IPS DF 6.9 (cell line): ENCODE results near the gene SGMS1.
A peak's percentile ranks its signal among the peaks of the same experiment; 100 is the strongest.
"Not testable (repeated sequence)": the region's sequence is repeated elsewhere in the genome, so short reads cannot be mapped to it uniquely, and the experiment has no call there.

ENCODE experiments used
- DNase-seq: peaks from one replicate; pipeline ENCODE4 v3.0.0-alpha.2; 2013; ENCODE audit warnings: low read depth, low spot score
- H3K27ac ChIP-seq: one replicate; pipeline ENCODE4 v1.5.1; 2013; ENCODE audit warnings: low read length, control low read depth
- H3K27me3 ChIP-seq: 2 replicates; pipeline ENCODE4 v1.6.1; 2013; ENCODE audit warnings: mild to moderate bottlenecking, low read length; ENCODE audit not compliant: control insufficient read depth, insufficient read depth
- H3K36me3 ChIP-seq: 2 replicates; pipeline ENCODE4 v1.6.1; 2013; ENCODE audit warnings: low read length; ENCODE audit not compliant: control insufficient read depth, insufficient read depth
- H3K4me1 ChIP-seq: 2 replicates; pipeline ENCODE4 v1.6.1; 2013; ENCODE audit warnings: low read length; ENCODE audit not compliant: control insufficient read depth, insufficient read depth
- H3K4me3 ChIP-seq: 2 replicates; pipeline ENCODE4 v1.5.1; 2013; ENCODE audit warnings: mild to moderate bottlenecking, low read length
- H3K9me3 ChIP-seq: 2 replicates; pipeline ENCODE4 v1.6.1; 2013; ENCODE audit warnings: low read length, inconsistent platforms; ENCODE audit not compliant: control insufficient read depth, insufficient read depth
- WGBS: extraction: QIAGEN DNeasy Blood & Tissue Kit; methylation state at CpG from one replicate; pipeline ENCODE4 v1.1.7; 2013; ENCODE audit warnings: mixed read lengths, missing lambda C conversion rate; ENCODE audit not compliant: insufficient read length, insufficient coverage; 5-methylcytosine and 5-hydroxymethylcytosine counted together

Gene SGMS1

DNA sequence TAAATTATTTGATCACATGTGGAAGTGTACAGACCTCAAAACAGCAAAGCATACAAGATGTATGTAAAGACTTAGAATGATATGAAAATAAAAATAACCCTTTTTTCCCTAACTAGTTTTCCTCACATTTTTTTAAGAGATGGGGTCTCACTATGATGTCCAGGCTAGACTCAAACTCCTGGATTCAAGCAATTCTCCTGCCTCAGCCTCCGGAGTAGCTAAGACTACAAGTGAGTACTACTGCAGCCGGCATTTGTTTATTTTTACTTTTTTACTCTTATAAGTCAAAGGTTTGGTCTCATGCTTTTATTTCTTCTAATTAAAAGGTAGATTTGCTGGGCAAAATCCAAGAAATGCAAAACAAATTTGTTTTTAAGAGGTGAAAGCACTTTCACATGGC is 248.0 kb downstream of the SGMS1 start:
- no peak for DNase-seq
- no peaks in the 10 kb centered on the region for H3K27me3 ChIP-seq
- no peaks in the 10 kb centered on the region for H3K4me1 ChIP-seq
- H3K4me3 ChIP-seq: no peak overlapping the region
- peaks cover 2% of the 10 kb centered on the region; the same call in 1 of the 2 replicates for H3K36me3 ChIP-seq
- H3K9me3 ChIP-seq: no peaks in the 10 kb centered on the region
- no CpG with 5 or more reads among the region's 2 CpGs for WGBS
- no peak overlapping the region for H3K27ac ChIP-seq

DNA sequence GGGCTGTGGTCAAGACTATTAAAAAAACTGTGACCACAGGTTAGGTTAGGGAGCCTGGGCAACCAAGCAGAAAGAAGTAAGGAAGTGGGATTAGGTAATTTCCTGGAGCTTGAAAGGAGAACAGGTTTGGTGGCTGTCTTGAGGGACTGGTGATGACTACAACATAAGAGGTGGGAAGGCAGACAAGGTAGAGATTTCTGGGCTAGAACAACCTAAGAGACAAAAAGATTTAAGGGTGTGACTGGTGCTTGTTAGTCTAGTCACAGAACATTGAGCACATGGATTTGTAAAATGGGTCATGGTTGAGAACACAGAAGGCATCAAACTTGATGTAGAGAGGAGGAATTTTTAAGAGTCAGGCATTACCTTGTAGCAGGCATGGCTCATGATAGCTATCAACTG is 248.7 kb downstream of the SGMS1 start:
- Histone ChIP-seq H3K27me3 (no peaks in the 10 kb centered on the region), H3K27ac (no peak overlapping the region), H3K4me1 (no peaks in the 10 kb centered on the region), H3K9me3 (no peaks in the 10 kb centered on the region), H3K36me3 (peaks cover 2% of the 10 kb centered on the region; the same call in 1 of the 2 replicates), H3K4me3 (no peak overlapping the region)
- DNase-seq: no peak

DNA sequence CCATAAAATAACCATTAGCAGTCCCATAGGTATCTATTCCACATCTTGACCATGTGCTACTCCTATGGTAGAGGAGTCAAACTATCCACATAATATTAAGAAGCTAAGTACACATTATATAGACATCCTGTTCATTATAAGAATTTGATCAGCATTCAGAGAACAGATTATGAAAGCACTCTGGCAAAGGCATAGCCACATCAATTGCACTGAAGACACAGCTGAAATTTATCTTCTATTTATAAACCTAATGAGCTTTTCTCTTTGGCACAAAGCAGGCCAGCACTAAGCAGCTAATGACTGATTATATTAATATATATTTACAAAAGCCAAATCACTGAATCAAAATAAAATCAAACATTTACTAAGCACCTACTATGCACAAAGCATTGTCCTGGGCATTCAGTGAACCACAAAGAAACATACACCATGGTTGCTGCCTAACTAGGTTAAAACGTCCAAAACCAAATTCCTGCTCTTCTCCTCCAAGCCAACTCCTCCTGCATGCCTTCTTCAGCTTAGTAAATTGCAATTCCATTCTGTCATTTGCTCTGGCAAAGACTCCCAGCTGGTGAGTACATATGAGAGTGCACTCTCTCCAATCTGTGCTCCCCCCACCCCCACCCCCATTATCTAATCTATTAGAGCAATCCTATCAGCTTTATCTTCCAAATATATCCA is 249.8 kb downstream of the SGMS1 start:
- no peak for DNase-seq

DNA sequence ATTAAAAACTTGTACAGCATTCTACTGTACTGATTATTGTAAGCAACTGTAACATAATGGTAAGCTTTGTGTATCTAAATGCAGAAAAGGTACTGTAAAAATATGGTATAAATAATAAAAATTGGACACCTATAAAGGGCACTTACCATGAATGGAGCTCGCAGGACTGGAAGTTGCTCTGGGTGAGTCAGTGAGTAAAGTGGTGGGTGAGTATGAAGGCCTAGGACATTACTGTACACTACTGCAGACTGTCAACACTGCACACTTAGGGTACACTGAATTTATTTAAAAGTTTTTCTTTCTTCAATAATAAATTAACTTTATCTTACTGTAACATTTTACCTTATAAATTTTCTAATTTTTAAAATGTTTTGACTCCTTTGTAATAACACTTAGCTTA is 253.8 kb downstream of the SGMS1 start:
- Histone ChIP-seq H3K9me3 (no peaks in the 10 kb centered on the region), H3K27ac (no peak overlapping the region), H3K36me3 (no peaks in the 10 kb centered on the region), H3K4me3 (no peak overlapping the region), H3K4me1 (no peaks in the 10 kb centered on the region), H3K27me3 (no peaks in the 10 kb centered on the region)
- WGBS: no CpG with 5 or more reads among the region's 1 CpG
- no peak for DNase-seq

More for the DNA sequence above, 249.8 kb downstream of the SGMS1 start:
- Histone ChIP-seq H3K9me3 (no peaks in the 10 kb centered on the region), H3K36me3 (peaks cover 2% of the 10 kb centered on the region; the same call in 1 of the 2 replicates), H3K27me3 (no peaks in the 10 kb centered on the region), H3K4me3 (no peak overlapping the region), H3K27ac (no peak overlapping the region), H3K4me1 (no peaks in the 10 kb centered on the region)
- no CpG with 5 or more reads among the region's 1 CpG for WGBS

GRCh38 chr10:50367732-50368131 is 256.0 kb downstream of the SGMS1 start:
- peak; percentile 29 for DNase-seq
- WGBS: no CpG with 5 or more reads among the region's 1 CpG
- Histone ChIP-seq H3K27ac (no peak overlapping the region), H3K27me3 (no peaks in the 10 kb centered on the region), H3K4me1 (no peaks in the 10 kb centered on the region), H3K4me3 (no peak overlapping the region), H3K9me3 (no peaks in the 10 kb centered on the region), H3K36me3 (no peaks in the 10 kb centered on the region)

DNA sequence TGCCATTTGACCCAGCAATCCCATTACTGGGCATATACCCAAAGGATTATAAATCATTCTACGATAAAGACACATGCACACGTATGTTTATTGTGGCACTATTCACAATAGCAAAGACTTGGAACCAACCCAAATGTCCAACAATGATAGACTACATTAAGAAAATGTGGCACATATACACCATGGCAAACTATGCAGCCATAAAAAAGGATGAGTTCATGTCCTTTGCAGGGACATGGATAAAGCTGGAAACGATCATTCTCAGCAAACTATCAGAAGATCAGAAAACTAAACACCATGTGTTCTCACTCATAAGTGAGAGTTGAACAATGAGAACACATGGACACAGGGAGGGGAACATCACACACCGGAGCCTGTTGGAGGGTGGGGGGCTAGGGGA is 257.3 kb downstream of the SGMS1 start:
- DNase-seq, H3K27me3 ChIP-seq, H3K4me3 ChIP-seq, H3K4me1 ChIP-seq, H3K9me3 ChIP-seq, H3K27ac ChIP-seq, H3K36me3 ChIP-seq: not testable (repeated sequence)
- no CpG with 5 or more reads among the region's 4 CpGs for WGBS

DNA sequence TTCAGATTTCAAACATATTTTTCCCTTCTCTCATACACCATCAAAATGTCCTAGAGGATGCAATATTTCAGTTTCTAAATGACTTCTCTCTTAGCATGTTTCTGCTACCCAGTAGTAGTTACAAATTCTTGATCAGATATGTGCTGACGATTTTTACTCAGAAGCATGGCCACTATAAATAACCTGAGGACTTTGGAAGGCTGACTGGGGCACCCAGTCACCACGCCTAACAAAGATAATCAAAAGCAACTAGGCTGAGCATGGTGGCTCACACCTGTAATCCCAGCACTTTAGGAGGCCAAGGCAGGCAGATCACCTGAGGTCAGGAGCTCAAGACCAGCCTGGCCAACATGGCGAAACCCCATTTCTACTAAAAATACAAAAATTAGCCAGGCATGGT is 259.0 kb downstream of the SGMS1 start:
- WGBS: no CpG with 5 or more reads among the region's 3 CpGs

GRCh38 chr10:50362547-50363125 is 261.1 kb downstream of the SGMS1 start:
- no peak for DNase-seq
- Histone ChIP-seq H3K36me3 (no peaks in the 10 kb centered on the region), H3K27ac (no peak overlapping the region), H3K9me3 (no peaks in the 10 kb centered on the region), H3K27me3 (no peaks in the 10 kb centered on the region), H3K4me1 (no peaks in the 10 kb centered on the region; the same call in 1 of the 2 replicates), H3K4me3 (no peak overlapping the region)
- no CpG with 5 or more reads among the region's 2 CpGs for WGBS

More for the DNA sequence above, 259.0 kb downstream of the SGMS1 start:
- H3K36me3 ChIP-seq, H3K9me3 ChIP-seq, H3K4me1 ChIP-seq, H3K27ac ChIP-seq, H3K27me3 ChIP-seq, H3K4me3 ChIP-seq, DNase-seq: not testable (repeated sequence)

GRCh38 chr10:50361946-50362345 is 261.8 kb downstream of the SGMS1 start:
- no peak overlapping the region for H3K4me3 ChIP-seq
- no CpG with 5 or more reads among the region's 1 CpG for WGBS
- no peaks in the 10 kb centered on the region for H3K36me3 ChIP-seq
- no peaks in the 10 kb centered on the region; the same call in 1 of the 2 replicates for H3K4me1 ChIP-seq
- no peak for DNase-seq
- no peak overlapping the region for H3K27ac ChIP-seq
- H3K27me3 ChIP-seq: no peaks in the 10 kb centered on the region
- no peaks in the 10 kb centered on the region for H3K9me3 ChIP-seq

GRCh38 chr10:50360077-50360850 is 263.5 kb downstream of the SGMS1 start:
- no peaks in the 10 kb centered on the region for H3K27me3 ChIP-seq
- no peak overlapping the region for H3K4me3 ChIP-seq
- DNase-seq: no peak
- H3K27ac ChIP-seq: no peak overlapping the region
- H3K36me3 ChIP-seq: no peaks in the 10 kb centered on the region
- no peaks in the 10 kb centered on the region; the same call in 1 of the 2 replicates for H3K4me1 ChIP-seq
- H3K9me3 ChIP-seq: no peaks in the 10 kb centered on the region
- whole genome bisulfite sequencing: no CpG with 5 or more reads among the region's 5 CpGs
